ENCODE results near the gene CYP39A1. TPM values are rescaled to one million over a fixed set of nuclear protein-coding genes. Genes with fewer than 3 reads are reported as not detected.

The CYP39A1 gene
- total RNA-seq, 1 donor from 2014 or later, result not detected

- intact Hi-C loops (cut with micrococcal nuclease), result no loop called here
Measured at GRCh38 chr6:46592740-46593139, 59.9 kb downstream of the CYP39A1 start.

- intact Hi-C loops (cut with micrococcal nuclease), result no loop called here
Measured at GRCh38 chr6:46592046-46592445, 60.6 kb downstream of the CYP39A1 start.

GRCh38 chr6:46590765-46591164, 61.9 kb downstream of the CYP39A1 start:
- intact Hi-C loops (cut with micrococcal nuclease), result no loop called here

GRCh38 chr6:46586906-46587305, 65.7 kb downstream of the CYP39A1 start:
- intact Hi-C loops (cut with micrococcal nuclease), result no loop called here

- intact Hi-C loops (cut with micrococcal nuclease), result no loop called here
Measured at GRCh38 chr6:46584586-46584985, 68.0 kb downstream of the CYP39A1 start.

- intact Hi-C loops (cut with micrococcal nuclease), result no loop called here
Measured at GRCh38 chr6:46583721-46584120, 68.9 kb downstream of the CYP39A1 start.

- intact Hi-C loops (cut with micrococcal nuclease), result no loop called here
Measured at GRCh38 chr6:46583081-46583480, 69.5 kb downstream of the CYP39A1 start.

- intact Hi-C loops (cut with micrococcal nuclease), result no loop called here
Measured at GRCh38 chr6:46581459-46582177, 71.0 kb downstream of the CYP39A1 start.

- intact Hi-C loops (cut with micrococcal nuclease), result no loop called here
Measured at GRCh38 chr6:46575530-46575929, 77.1 kb downstream of the CYP39A1 start.

- intact Hi-C loops (cut with micrococcal nuclease), result no loop called here
Measured at GRCh38 chr6:46573140-46573539, 79.5 kb downstream of the CYP39A1 start.

GRCh38 chr6:46565531-46565930, 87.1 kb downstream of the CYP39A1 start:
- intact Hi-C loops (cut with micrococcal nuclease), result no loop called here

GRCh38 chr6:46563924-46564323, 88.7 kb downstream of the CYP39A1 start:
- intact Hi-C loops (cut with micrococcal nuclease), result no loop called here

- intact Hi-C loops (cut with micrococcal nuclease), result no loop called here
Measured at GRCh38 chr6:46556053-46556452, 96.6 kb downstream of the CYP39A1 start.

GRCh38 chr6:46555129-46555528, 97.5 kb downstream of the CYP39A1 start:
- intact Hi-C loops (cut with micrococcal nuclease), result no loop called here

GRCh38 chr6:46549155-46549554, 103.5 kb downstream of the CYP39A1 start:
- intact Hi-C loops (cut with micrococcal nuclease), result no loop called here

GRCh38 chr6:46541556-46541955, 111.1 kb downstream of the CYP39A1 start:
- intact Hi-C loops (cut with micrococcal nuclease), result no loop called here

GRCh38 chr6:46539866-46540265, 112.8 kb downstream of the CYP39A1 start:
- intact Hi-C loops (cut with micrococcal nuclease), result no loop called here

- intact Hi-C loops (cut with micrococcal nuclease), result no loop called here
Measured at GRCh38 chr6:46538800-46539480, 113.7 kb downstream of the CYP39A1 start.

- intact Hi-C loops (cut with micrococcal nuclease), result no loop called here
Measured at GRCh38 chr6:46530896-46531295, 121.7 kb downstream of the CYP39A1 start.

GRCh38 chr6:46528961-46529750, 123.5 kb downstream of the CYP39A1 start:
- intact Hi-C loops (cut with micrococcal nuclease), result no loop called here

GRCh38 chr6:46526607-46527006, 126.0 kb downstream of the CYP39A1 start:
- intact Hi-C loops (cut with micrococcal nuclease), result no loop called here

GRCh38 chr6:46525583-46525982, 127.0 kb downstream of the CYP39A1 start:
- intact Hi-C loops (cut with micrococcal nuclease), result no loop called here

Measured in T-helper 1 cell treated with Interleukin-12 subunit alpha and Interleukin-12 subunit beta and Interleukin-4 antibody, amounts not matched to agents 30 ng/mL and 1 ng/mL, for 36 hours (primary cell).